GM12801 (cell line): ENCODE measurements around the gene SCRG1.

Experiments used
- CTCF ChIP-seq: IDR thresholded peaks from one replicate; pipeline ENCODE4 v1.5.1; 2011; ENCODE audit warnings: control low read depth; ENCODE audit not compliant: insufficient read length; ENCODE audit errors: extremely low read depth

Gene SCRG1

GRCh38 chr4:173360587-173361221 is 38.2 kb downstream of the SCRG1 start:
- TF ChIP-seq CTCF: no peak

GRCh38 chr4:173357939-173358338 is 41.0 kb downstream of the SCRG1 start:
- no peak for TF ChIP-seq CTCF

- TF ChIP-seq CTCF: no peak
Measured at GRCh38 chr4:173347467-173347866, 51.4 kb downstream of the SCRG1 start.

- TF ChIP-seq CTCF: no peak
Measured at GRCh38 chr4:173346074-173346473, 52.8 kb downstream of the SCRG1 start.

- no peak for TF ChIP-seq CTCF
Measured at GRCh38 chr4:173345648-173346047, 53.3 kb downstream of the SCRG1 start.

GRCh38 chr4:173343832-173344397 is 55.0 kb downstream of the SCRG1 start:
- no peak for TF ChIP-seq CTCF

GRCh38 chr4:173337463-173337862 is 61.5 kb downstream of the SCRG1 start:
- TF ChIP-seq CTCF: no peak
